ENCODE measurements around the gene LAMC2.
"Not testable (repeated sequence)": the region's sequence is repeated elsewhere in the genome, so short reads cannot be mapped to it uniquely, and the experiment has no call there.

The LAMC2 gene

DNA sequence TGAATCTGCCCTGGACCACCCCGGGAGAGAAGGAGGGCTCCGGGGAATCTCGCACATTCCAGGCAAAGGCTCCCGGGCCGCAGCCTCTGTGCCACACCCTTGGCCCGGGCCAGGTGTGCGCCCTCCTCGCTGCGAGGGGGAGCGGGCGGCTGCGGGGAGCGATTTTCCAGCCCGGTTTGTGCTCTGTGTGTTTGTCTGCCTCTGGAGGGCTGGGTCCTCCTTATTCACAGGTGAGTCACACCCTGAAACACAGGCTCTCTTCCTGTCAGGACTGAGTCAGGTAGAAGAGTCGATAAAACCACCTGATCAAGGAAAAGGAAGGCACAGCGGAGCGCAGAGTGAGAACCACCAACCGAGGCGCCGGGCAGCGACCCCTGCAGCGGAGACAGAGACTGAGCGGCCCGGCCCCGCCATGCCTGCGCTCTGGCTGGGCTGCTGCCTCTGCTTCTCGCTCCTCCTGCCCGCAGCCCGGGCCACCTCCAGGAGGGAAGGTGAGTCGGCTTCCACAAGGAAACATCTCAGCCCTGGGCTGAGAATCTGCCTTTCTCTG is at the start of gene LAMC2:
Gene LAMC2 (plus strand): TSS at position 324 of the 550 bp plus-strand sequence. CDS start 89 bp downstream, at position 413.
- peak; percentile 89 for DNase-seq (ENCODE audit: low read depth, low spot score)

DNA sequence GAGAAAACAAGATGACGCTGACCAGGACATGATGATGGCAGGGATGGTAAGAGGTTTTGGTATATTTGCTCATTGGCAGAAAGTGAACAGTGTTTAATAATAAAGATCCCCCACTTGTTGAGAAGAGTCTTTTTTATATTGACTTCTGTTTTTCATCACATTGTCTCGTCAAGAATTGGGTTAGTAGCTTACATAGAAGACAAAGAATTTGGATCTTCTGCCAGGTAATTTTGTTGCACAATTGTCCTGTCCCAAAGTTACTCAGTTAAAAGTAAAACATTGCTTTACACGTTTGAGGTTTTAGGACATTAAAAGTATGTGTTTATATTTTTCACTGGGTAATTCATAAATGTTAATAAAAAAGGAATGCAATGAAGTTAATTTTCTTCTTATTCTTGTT is 48.3 kb upstream of the LAMC2 start:
- DNase-seq (ENCODE audit: low read depth, low spot score) = no peak

DNA sequence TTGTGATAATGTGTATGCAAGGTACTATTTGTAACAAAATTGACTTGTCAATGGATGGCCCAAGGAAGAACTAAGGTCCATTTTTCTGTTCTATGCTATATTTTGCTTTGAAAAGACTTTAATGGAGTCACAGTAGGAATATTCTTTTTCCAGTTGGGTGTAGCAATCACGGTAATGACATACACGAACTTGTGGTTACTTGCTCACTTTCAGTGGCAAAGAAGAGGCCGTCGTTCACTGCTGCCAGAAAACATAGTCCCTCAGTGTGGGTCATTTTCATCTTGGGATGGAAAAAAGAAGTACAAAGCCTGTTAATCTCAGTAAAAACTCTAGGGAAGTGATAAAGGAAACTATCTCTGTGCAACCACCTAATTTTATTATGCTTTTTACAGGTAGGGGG is 47.8 kb upstream of the LAMC2 start:
- DNase-seq (ENCODE audit: low read depth, low spot score) = no peak

DNA sequence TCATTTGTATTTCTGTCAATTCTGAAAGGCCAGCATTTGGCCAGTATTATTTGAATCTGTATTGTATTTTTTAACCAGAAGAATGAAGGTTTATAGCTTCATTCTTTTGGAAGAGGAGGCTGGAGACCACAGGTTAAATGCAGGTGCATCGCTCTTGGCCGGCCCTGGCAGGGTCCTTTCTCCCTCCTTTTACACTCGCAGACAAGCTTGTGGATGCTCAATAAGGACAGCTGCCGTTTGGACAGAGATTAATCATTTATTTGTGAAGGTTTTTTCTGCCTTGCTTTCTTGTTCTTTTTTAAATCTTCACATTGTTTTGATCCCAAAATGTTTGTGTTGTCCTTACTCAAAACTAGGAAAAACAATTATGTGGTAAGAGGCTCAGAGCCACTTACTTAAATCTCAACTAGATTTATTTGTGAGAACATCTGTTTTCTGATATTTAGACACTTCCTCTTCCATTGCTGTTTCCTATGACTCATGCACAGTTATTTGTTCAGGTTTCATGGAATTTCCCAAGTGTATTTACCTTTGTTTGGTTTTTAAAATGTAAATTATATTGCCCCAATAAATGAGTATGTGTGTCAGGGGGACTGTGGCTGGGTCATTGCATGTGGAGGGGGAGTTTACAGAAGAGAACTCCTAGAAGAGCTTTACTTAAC is 46.7 kb upstream of the LAMC2 start:
- no peak for DNase-seq (ENCODE audit: low read depth, low spot score)

DNA sequence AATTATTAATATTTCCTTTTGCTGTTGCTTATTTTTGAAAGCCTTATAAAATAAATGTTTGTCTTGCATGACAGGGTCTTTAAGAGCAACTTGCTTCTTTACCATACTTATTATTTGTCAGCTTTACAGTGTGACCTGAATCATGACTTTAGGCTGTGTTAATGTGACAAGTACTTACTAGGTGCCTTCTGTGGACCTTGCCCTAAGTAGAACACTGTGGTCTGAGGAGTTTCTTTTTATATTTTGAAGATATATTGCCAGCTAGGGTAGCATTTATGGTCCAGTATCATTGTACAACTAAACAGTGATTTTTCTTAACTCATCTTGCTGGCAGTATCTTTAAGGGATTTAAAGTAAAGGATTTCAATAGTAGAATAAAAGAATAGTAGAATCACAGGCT is 45.4 kb upstream of the LAMC2 start:
- no peak for DNase-seq (ENCODE audit: low read depth, low spot score)

DNA sequence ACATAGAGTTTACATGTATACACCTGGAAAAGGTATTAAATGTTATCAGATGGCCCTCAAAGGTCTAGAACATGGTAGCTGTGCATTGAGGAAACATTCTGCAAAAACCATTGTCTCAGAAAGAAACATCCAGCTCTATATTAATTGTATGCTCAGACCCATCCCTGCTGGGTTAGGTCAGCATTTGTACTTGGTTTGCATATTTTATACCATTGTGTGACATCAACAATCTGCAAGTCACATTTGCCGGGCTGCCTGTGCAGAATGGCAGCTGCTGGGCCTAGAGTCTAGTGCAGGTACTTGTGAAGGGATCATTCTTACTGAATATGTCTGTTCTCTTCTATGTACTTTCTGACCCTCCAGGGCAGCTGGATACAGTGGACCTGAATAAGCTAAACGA is 43.9 kb upstream of the LAMC2 start:
- no peak for DNase-seq (ENCODE audit: low read depth, low spot score)

GRCh38 chr1:183143576-183144315 is 42.3 kb upstream of the LAMC2 start:
- no peak for DNase-seq (ENCODE audit: low read depth, low spot score)

DNA sequence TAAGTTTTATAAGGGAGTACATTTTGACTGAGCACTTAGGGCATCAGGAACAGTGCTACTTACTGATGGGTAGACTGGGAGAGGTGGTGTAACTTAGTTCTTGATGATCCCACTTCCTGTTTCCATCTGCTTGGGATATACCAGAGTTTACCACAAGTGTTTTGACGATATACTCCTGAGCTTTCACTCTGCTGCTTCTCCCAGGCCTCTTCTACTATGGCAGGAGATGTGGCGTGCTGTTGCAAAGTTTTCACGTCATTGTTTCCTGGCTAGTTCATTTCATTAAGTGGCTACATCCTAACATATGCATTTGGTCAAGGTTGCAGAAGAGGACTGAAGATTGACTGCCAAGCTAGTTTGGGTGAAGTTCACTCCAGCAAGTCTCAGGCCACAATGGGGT is 41.3 kb upstream of the LAMC2 start:
- no peak for DNase-seq (ENCODE audit: low read depth, low spot score)

GRCh38 chr1:183147735-183148134 is 38.3 kb upstream of the LAMC2 start:
- DNase-seq (ENCODE audit: low read depth, low spot score) = no peak

DNA sequence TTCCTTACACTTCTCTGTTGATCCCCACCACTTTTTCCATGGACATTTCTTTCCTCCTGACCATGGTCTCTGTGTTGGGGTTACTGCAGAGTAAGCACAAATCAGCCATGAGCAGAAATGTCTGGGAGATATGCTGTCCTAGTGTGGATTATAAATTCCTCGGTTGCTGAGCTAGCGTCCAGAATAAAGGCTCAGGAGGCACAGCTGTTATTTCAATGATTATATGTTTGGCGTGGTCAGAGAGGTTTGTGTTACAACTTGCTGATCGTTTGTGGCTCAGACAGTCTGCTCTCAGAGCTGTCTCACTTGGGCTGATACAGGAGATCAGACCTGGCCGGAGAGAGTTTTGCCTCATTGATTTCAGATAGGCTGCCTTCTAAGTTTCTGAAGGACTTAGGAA is 37.5 kb upstream of the LAMC2 start:
- no peak for DNase-seq (ENCODE audit: low read depth, low spot score)

- no peak for DNase-seq (ENCODE audit: low read depth, low spot score)
These were observed 36.8 kb upstream of the LAMC2 start for GRCh38 chr1:183149273-183149672.

DNA sequence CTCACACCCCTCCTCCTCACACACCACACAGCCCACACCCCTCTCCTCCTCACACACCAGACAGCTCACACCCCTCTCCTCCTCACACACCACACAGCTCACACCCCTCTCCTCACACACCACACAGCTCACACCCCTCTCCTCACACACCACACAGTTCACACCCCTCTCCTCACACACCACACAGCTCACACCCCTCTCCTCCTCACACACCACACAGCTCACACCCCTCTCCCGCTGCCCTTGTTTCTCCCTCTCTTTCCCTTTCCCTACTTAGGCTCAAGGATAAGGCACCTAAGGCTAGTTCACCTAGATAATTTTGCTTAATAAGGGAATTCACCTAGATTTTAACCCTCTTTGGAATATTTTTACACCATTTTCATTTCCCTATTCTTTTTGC is 36.0 kb upstream of the LAMC2 start:
- DNase-seq (ENCODE audit: low read depth, low spot score) = not testable (repeated sequence)

DNA sequence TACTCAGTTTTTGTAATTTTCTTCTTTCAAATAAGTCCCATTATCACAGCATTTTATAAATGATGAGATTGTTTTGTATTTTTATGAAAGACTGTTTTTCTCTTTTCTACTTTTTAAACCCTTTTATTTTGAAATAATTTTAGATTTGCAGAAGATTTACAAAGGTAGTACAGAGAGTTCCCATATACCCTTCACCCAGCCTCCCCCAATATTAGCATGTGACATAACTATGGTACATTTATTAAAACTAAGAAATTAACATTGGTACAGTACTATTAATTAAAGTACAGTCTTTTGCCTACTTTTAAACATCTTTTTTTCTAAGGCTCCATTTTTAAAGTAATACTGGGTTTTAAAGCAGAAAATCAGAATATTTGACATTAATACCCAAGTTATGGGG is 35.6 kb upstream of the LAMC2 start:
- DNase-seq (ENCODE audit: low read depth, low spot score) = no peak

- DNase-seq (ENCODE audit: low read depth, low spot score) = no peak
These were observed 33.9 kb upstream of the LAMC2 start for GRCh38 chr1:183152180-183152579.

GRCh38 chr1:183155939-183156338 is 30.1 kb upstream of the LAMC2 start:
- DNase-seq (ENCODE audit: low read depth, low spot score) = no peak

GRCh38 chr1:183159960-183160359 is 26.1 kb upstream of the LAMC2 start:
- no peak for DNase-seq (ENCODE audit: low read depth, low spot score)

- no peak for DNase-seq (ENCODE audit: low read depth, low spot score)
These were observed 24.7 kb upstream of the LAMC2 start for GRCh38 chr1:183161391-183161790.

GRCh38 chr1:183163316-183163715 is 22.7 kb upstream of the LAMC2 start:
- DNase-seq (ENCODE audit: low read depth, low spot score) = no peak

GRCh38 chr1:183164340-183164739 is 21.7 kb upstream of the LAMC2 start:
- DNase-seq (ENCODE audit: low read depth, low spot score) = peak; percentile 78

DNA sequence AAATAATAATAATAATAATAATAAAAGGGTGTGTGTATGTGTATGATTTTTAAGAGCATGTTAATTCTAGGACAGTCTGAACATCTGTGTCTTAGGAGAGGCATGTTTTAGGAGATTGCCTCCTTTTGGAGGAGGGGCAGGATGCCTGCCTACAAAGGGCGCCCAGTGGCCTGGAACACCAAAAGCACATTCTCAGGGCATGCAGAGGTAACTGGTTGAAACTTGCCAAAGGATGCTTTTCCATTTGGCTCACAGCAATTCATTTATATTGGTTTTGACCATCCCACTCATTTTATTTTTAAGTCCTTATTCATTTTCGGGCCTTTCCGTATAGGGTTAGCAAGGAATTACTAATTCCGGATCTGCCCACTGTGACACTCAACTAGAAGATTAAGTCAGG is 21.1 kb upstream of the LAMC2 start:
- DNase-seq (ENCODE audit: low read depth, low spot score) = no peak

DNA sequence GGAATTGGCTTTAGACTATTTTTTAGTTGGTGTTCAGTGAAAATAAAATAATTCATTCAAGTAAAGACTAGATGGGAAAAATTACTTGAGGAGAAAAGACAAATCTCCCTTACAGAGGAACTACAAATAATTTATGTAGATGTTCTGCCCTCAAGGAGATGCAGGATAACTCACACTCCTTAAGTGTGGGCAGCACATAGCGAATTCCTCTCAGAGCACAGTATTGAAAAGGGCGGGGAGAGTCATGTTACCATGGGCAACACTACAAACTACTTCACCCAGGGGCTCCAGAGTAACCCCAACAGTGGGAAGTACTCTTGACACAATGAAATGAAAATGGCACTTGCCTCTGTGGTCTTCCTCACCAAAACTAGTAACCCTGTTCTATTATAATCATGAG is 20.6 kb upstream of the LAMC2 start:
- no peak for DNase-seq (ENCODE audit: low read depth, low spot score)

DNA sequence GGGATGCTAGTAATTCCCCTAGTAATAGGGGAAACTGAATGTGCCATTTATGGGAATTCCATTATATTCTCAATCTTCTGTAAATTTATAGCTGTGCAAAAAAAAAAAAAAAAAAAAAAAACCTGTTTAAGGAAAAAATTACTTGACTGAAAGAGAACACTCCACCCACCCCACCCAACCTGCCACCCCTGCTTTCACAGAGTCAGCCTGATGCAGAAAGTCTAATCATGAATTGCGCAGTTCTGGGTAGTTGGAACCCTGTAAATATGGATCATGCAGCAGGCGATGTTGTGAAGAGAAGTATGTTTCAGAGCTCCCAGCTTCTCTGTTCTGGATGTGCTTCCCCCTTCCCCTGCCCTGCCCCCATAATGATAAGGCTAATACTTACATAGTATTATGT is 19.6 kb upstream of the LAMC2 start:
- no peak for DNase-seq (ENCODE audit: low read depth, low spot score)

DNA sequence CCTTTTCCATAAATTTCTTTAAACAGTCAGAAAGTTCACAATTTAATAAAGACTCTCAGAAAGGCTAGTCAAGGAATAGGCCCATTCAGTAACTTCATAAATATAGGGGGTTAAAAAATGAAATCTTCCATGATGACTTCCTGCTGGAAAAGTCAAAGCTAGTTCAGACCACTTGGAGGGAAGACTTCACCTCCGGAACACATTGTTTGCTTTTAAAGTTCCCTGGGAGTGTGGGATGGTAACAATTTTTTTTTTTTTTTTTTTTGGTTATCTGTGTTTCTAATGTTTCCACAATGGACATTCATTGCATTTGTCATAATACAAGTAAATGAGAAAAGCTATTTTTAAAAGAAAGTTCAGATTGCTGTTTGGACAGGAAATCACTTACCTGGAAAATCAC is 18.4 kb upstream of the LAMC2 start:
- DNase-seq (ENCODE audit: low read depth, low spot score) = no peak

Data from iPS DF 19.7 (cell line).